Progenitor cell of endocrine pancreas (in vitro differentiated cells): ENCODE results near the gene CCDC40. TPM values are rescaled to one million over a fixed set of nuclear protein-coding genes. Genes with fewer than 3 reads are reported as not detected.
A peak's percentile ranks its signal among the peaks of the same experiment; 100 is the strongest.

Experiments used
- DNase-seq: peaks from one replicate; pipeline ENCODE4 v3.0.0; 2021; ENCODE audit warnings: low spot score; ENCODE audit not compliant: unreplicated experiment
- H3K27ac Mint-ChIP-seq: 2 replicates; pipeline ENCODE4 v1.8.0; 2021; ENCODE audit warnings: mild to moderate bottlenecking, moderate library complexity, mixed read lengths
- H3K27me3 Mint-ChIP-seq: 2 replicates; pipeline ENCODE4 v1.8.0; 2021; ENCODE audit warnings: mixed read lengths
- H3K36me3 Mint-ChIP-seq: 2 replicates; pipeline ENCODE4 v1.8.0; 2022; ENCODE audit warnings: mixed read lengths; ENCODE audit not compliant: insufficient read depth
- H3K4me1 Mint-ChIP-seq: 2 replicates; pipeline ENCODE4 v1.8.0; 2021; ENCODE audit warnings: low read depth, mixed read lengths
- H3K4me3 Mint-ChIP-seq: 2 replicates; pipeline ENCODE4 v1.8.0; 2021; ENCODE audit warnings: low read depth, mild to moderate bottlenecking, moderate library complexity, mixed read lengths
- H3K9me3 Mint-ChIP-seq: 2 replicates; pipeline ENCODE4 v1.8.0; 2021; ENCODE audit warnings: low read depth, mixed read lengths
- CTCF ChIP-seq: fragments of 200-600 bp; sonication (generic); IDR thresholded peaks from one replicate; pipeline ENCODE4 v1.5.0; 2021; ENCODE audit warnings: antibody characterized with exemption, mild to moderate bottlenecking; ENCODE audit not compliant: unreplicated experiment
- total RNA-seq: library from RNA; stranded (reverse); gene quantifications from 2 replicates; pipeline ENCODE4 v1.2.1, GENCODE V29; 2021

Gene CCDC40
- total RNA-seq, 1 donor from 2014 or later = 26.9 TPM

DNA sequence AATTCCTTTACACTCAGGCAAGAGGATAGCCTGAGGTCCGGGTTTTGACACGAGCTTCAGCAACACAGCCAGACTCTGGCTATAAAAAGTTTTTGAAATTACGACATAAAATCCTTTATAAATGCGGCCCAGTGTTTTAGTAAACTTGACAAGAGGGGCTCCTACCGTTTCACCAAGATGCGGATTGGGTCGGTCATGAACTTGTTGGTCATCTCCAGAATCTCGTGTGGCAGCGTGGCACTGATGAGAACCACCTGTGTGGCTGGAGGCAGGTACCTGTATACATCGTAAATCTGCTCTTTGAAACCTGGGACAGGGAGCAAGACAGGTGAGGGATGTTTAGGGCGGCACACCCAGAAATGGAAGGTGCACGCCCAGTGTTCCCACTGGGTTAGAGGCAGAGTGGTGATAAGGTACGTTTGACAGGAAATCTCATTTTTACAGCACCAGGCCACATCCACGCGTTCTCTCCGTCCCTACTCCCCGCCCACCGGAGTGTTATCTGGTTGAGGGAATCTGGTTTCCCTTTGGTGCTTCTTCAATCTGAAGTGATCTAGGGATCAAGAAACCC lies 102.5 kb downstream of the CCDC40 start:
- no peak for TF ChIP-seq CTCF
- Mint-ChIP-seq H3K27me3 (no peaks in the 10 kb centered on the region), H3K36me3 (peaks cover 39% of the 10 kb centered on the region), H3K9me3 (no peaks in the 10 kb centered on the region), H3K4me3 (no peak overlapping the region), H3K27ac (no peak overlapping the region), H3K4me1 (no peaks in the 10 kb centered on the region)
- DNase-seq = no peak

DNA sequence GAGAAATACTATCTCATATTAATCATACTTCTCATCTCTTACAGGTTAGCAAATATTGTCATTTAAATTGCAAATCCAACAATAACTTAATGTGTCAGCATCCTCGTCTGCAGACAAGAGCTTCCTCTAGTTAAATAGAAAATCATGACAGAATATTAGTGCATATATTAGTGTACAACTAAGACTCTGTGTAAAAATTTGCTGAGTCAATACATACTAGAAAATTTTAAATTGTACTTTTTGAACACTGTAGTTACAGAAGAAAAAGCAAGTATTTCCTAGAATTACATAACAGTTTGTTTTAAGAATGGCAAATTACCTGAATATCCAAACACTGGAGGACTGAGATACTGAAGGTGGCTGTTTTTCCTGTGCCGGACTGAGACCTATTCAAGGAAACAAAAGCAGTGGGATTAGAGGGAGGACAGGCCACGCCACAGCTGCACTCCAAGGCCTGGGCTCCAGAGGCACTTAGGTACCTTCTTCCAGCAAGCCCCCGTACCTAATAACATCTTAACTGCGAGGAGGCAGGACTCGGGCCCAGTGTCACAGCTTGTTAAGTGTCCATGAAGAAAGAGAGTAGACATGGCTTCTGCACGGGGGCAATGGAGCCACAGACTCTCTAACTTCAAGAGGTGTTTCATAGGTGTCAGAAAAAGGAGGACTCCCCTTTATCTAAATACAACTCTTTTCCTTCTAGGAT lies 105.2 kb downstream of the CCDC40 start:
- Mint-ChIP-seq H3K4me3 (no peak overlapping the region), H3K9me3 (no peaks in the 10 kb centered on the region), H3K27ac (no peak overlapping the region), H3K36me3 (peaks cover 34% of the 10 kb centered on the region), H3K27me3 (no peaks in the 10 kb centered on the region), H3K4me1 (peaks cover 11% of the 10 kb centered on the region)
- no peak for DNase-seq
- no peak for TF ChIP-seq CTCF

DNA sequence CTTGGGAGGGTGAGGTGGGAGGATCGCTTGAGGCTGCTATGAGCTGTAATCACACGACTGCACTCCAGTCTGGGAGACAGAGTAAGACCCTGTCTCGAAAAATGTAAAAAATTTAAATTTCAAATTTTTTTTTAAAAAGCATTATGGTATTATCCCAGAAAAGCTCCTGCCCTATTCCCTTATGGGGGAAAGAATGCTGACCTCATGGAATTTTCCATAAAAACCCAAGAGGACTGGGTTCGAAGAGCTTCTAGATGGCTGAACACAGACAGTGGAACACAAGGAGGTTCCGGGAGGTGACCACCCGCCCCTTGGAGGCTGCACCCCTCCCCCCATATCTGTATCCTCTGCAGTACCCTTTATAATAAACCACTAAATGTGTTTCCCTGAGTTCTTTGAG lies 106.5 kb downstream of the CCDC40 start:
- no peak for TF ChIP-seq CTCF
- H3K9me3 Mint-ChIP-seq = no peaks in the 10 kb centered on the region
- H3K36me3 Mint-ChIP-seq = peaks cover 27% of the 10 kb centered on the region
- DNase-seq = no peak
- H3K27me3 Mint-ChIP-seq = no peaks in the 10 kb centered on the region
- H3K4me1 Mint-ChIP-seq = peaks cover 12% of the 10 kb centered on the region
- H3K27ac Mint-ChIP-seq = no peak overlapping the region
- H3K4me3 Mint-ChIP-seq = no peak overlapping the region

DNA sequence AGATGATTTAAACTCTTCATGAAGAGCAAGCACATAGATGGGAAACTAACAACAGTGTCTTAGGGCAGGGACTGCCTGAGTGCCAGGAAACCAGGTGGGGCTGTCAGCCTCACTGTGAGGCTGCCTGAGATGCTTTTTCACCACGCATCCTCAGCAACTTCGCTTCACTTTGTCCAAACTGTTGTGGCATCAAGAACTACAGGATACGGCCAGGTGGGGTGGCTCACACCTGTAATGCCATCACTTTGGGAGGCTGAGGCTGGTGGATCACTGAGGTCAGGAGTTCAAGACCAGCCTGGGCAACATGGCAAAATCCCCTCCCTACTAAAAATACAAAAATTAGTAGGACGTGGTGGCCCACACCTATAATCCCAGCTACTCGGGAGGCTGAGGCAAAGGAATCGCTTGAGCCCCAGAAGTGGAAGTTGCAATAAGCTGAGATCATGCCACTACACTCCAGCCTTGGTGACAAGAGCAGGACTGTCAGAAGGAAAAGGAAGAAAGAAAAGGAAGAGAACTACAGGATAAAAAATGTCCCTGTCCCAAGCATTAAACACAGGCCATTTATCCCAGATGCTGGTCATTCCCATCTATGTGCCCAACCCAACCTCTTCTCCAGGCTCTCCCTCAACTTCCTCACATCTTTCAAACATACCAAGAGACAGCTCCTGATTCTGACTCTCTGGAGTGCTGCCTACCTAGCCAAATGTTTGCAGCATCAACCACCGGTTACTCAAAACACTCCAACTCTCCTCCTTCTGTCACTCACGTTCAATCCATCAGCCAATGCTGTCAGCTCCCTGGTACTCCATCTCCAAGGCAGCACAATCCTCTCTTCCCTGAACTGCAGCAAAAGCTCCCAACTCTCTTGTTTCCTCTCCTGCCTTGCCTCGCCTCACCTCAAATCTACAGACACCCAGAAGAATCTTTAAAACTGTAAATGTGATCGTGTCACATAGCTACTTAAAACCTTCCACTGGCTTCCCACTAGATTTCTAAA lies 108.9 kb downstream of the CCDC40 start:
- no peak for TF ChIP-seq CTCF
- H3K27ac Mint-ChIP-seq = peak overlapping the region; percentile 27
- H3K4me3 Mint-ChIP-seq = peak overlapping the region; percentile 97
- no peaks in the 10 kb centered on the region for H3K9me3 Mint-ChIP-seq
- H3K27me3 Mint-ChIP-seq = no peaks in the 10 kb centered on the region
- peaks cover 12% of the 10 kb centered on the region for H3K4me1 Mint-ChIP-seq
- H3K36me3 Mint-ChIP-seq = peaks cover 11% of the 10 kb centered on the region
- DNase-seq = no peak
